Endodermal cell (in vitro differentiated cells): ENCODE results near the gene RECK. TPM values are rescaled to one million over a fixed set of nuclear protein-coding genes. Genes with fewer than 3 reads are reported as not detected.
A peak's percentile ranks its signal among the peaks of the same experiment; 100 is the strongest.

Experiments used
- DNase-seq: peaks from one replicate; pipeline ENCODE4 v3.0.0-alpha.2; 2017
- H3K27ac ChIP-seq: 2 replicates; pipeline ENCODE4 v1.5.1; 2013; ENCODE audit warnings: mild to moderate bottlenecking, low read depth, low read length, moderate library complexity
- H3K27me3 ChIP-seq: 2 replicates; pipeline ENCODE4 v1.6.1; 2013; ENCODE audit warnings: mild to moderate bottlenecking, low read length, moderate library complexity; ENCODE audit not compliant: insufficient read depth, control insufficient read depth, poor library complexity, severe bottlenecking
- H3K36me3 ChIP-seq: 2 replicates; pipeline ENCODE4 v1.7.0; 2013; ENCODE audit warnings: mild to moderate bottlenecking, low read length, moderate library complexity; ENCODE audit not compliant: control insufficient read depth, insufficient read depth
- H3K4me1 ChIP-seq: one replicate; pipeline ENCODE4 v1.7.0; 2013; ENCODE audit warnings: low read length; ENCODE audit not compliant: control insufficient read depth, insufficient read depth
- H3K4me3 ChIP-seq: 2 replicates; pipeline ENCODE4 v1.5.1; 2013; ENCODE audit warnings: mild to moderate bottlenecking, low read length, moderate library complexity
- H3K9ac ChIP-seq: 2 replicates; pipeline ENCODE4 v1.6.1; 2013; ENCODE audit warnings: mild to moderate bottlenecking, low read length, moderate library complexity; ENCODE audit not compliant: poor library complexity, severe bottlenecking; ENCODE audit errors: extremely low read depth
- H3K9me3 ChIP-seq: 2 replicates; pipeline ENCODE4 v1.6.1; 2013; ENCODE audit warnings: mild to moderate bottlenecking, low read length, moderate library complexity; ENCODE audit not compliant: control insufficient read depth
- H3K27ac Mint-ChIP-seq: 2 replicates; pipeline ENCODE4 v1.8.0; 2020; ENCODE audit warnings: mixed read lengths
- H3K27me3 Mint-ChIP-seq: 2 replicates; pipeline ENCODE4 v1.8.0; 2021; ENCODE audit warnings: mild to moderate bottlenecking, mixed read lengths; ENCODE audit not compliant: insufficient read depth
- H3K36me3 Mint-ChIP-seq: 2 replicates; pipeline ENCODE4 v1.8.0; 2020; ENCODE audit warnings: low read depth, mixed read lengths
- H3K4me1 Mint-ChIP-seq: 2 replicates; pipeline ENCODE4 v1.8.0; 2020; ENCODE audit warnings: mixed read lengths
- H3K4me3 Mint-ChIP-seq: 2 replicates; pipeline ENCODE4 v1.8.0; 2020; ENCODE audit warnings: mild to moderate bottlenecking, moderate library complexity, mixed read lengths
- H3K9me3 Mint-ChIP-seq: 2 replicates; pipeline ENCODE4 v1.8.0; 2020; ENCODE audit warnings: mild to moderate bottlenecking, mixed read lengths
- WGBS, 2 experiments: methylation state at CpG; one replicate each; pipeline versions ENCODE4 v1.1.5 to v1.1.7; 2013; ENCODE audit warnings: missing lambda C conversion rate in 2 of 2, mixed read lengths in 1 of 2; ENCODE audit not compliant: insufficient coverage in 1 of 2, insufficient read length in 1 of 2; 5-methylcytosine and 5-hydroxymethylcytosine counted together
- total RNA-seq, 2 donors: library from RNA; stranded (reverse); fragmentation: NEBNext Ultra II Directional in 1 of 2; extraction: Animal tissue kit (Norgen Biotek cat#: 25700) in 1 of 2; gene quantifications; 2 replicates in 1 of 2; 3 replicates in 1 of 2; pipeline ENCODE4 v1.2.1, GENCODE V29; 2021
- TF ChIP-seq, protein P1 (sequence below): fragments of 200-600 bp; sonication (generic); conservative IDR thresholded peaks from 2 replicates; pipeline ENCODE4 v1.5.0; 2021; ENCODE audit warnings: antibody characterized with exemption, mild to moderate bottlenecking

RECK gene
- total RNA-seq, 2 donors from 2014 or later: 11.5 to 16.1 TPM

GRCh38 chr9:36110434-36110833 lies 73.7 kb downstream of the RECK start:
- H3K27ac ChIP-seq: no peak overlapping the region
- 78 to 80% methylated on average over 1 of the region's 2 CpGs for WGBS, 2 experiments
- TF ChIP-seq, protein P1, sequence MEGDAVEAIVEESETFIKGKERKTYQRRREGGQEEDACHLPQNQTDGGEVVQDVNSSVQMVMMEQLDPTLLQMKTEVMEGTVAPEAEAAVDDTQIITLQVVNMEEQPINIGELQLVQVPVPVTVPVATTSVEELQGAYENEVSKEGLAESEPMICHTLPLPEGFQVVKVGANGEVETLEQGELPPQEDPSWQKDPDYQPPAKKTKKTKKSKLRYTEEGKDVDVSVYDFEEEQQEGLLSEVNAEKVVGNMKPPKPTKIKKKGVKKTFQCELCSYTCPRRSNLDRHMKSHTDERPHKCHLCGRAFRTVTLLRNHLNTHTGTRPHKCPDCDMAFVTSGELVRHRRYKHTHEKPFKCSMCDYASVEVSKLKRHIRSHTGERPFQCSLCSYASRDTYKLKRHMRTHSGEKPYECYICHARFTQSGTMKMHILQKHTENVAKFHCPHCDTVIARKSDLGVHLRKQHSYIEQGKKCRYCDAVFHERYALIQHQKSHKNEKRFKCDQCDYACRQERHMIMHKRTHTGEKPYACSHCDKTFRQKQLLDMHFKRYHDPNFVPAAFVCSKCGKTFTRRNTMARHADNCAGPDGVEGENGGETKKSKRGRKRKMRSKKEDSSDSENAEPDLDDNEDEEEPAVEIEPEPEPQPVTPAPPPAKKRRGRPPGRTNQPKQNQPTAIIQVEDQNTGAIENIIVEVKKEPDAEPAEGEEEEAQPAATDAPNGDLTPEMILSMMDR: peak; percentile 56

DNA sequence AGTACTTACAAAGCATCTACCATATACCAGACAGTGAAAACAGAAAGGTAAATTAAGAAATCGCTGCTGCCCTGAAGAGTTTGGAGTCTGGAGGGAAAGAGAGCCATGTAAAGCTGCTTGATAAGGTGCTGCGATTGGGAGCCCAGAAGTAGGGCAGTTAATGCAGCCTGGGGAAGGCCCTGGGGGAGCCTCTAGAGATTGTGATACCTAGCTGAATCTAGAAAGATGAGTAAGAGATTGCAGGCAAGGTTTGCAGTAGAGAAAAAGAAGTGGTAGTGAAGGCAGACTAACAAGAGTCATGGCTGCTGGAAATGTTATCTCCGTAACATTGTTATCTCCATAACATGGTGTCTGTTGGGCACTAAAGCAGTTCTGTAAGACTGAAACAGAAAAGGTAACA lies 75.8 kb downstream of the RECK start:
- DNase-seq: no peak
- Histone ChIP-seq H3K4me1 (no peaks in the 10 kb centered on the region), H3K36me3 (peaks cover 3% of the 10 kb centered on the region), H3K27me3 (no peaks in the 10 kb centered on the region), H3K9ac (no peak overlapping the region), H3K9me3 (no peaks in the 10 kb centered on the region), H3K27ac (no peak overlapping the region), H3K4me3 (no peak overlapping the region)
- Mint-ChIP-seq H3K27me3 (no peaks in the 10 kb centered on the region), H3K4me1 (peaks cover 17% of the 10 kb centered on the region), H3K27ac (peak overlapping the region; percentile 56), H3K36me3 (peaks cover 10% of the 10 kb centered on the region), H3K4me3 (no peak overlapping the region), H3K9me3 (no peaks in the 10 kb centered on the region)
- WGBS, 2 experiments: 92 to 93% methylated on average over 1 to 3 of the region's 3 CpGs
- TF ChIP-seq, protein P1: no peak

More at GRCh38 chr9:36110434-36110833, 73.7 kb downstream of the RECK start:
- Histone ChIP-seq H3K4me1 (no peaks in the 10 kb centered on the region), H3K36me3 (peaks cover 3% of the 10 kb centered on the region), H3K4me3 (no peak overlapping the region), H3K27me3 (no peaks in the 10 kb centered on the region), H3K9ac (no peak overlapping the region), H3K9me3 (no peaks in the 10 kb centered on the region)
- DNase-seq: no peak
- no peaks in the 10 kb centered on the region for H3K27me3 Mint-ChIP-seq
- H3K27ac Mint-ChIP-seq: no peak overlapping the region
- no peaks in the 10 kb centered on the region for H3K9me3 Mint-ChIP-seq
- H3K4me1 Mint-ChIP-seq: peaks cover 11% of the 10 kb centered on the region
- peaks cover 7% of the 10 kb centered on the region for H3K36me3 Mint-ChIP-seq
- no peak overlapping the region for H3K4me3 Mint-ChIP-seq

DNA sequence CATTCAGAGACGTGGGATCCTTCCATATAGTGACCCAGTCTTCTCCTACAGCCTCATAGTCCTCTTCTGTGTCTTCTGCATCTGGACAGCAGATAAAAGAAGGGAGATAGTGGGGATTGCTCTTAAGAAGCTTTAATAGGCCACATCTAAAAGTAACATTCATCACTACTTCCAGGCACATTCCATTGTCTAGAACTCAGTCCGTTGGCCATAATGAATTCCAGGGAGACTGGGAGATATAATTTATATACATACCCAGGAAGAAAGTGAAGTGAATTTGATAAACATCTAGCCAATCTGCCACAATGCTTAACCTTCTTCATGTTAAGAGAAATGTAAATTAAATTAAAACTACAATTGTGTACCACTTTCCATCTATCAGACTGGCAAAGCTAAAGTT lies 77.3 kb downstream of the RECK start:
- H3K9me3 ChIP-seq: no peaks in the 10 kb centered on the region
- no peak overlapping the region for H3K4me3 Mint-ChIP-seq
- H3K36me3 Mint-ChIP-seq: peaks cover 11% of the 10 kb centered on the region
- no peak overlapping the region for H3K4me3 ChIP-seq
- no peak overlapping the region for H3K27ac Mint-ChIP-seq
- no peaks in the 10 kb centered on the region for H3K9me3 Mint-ChIP-seq
- peaks cover 6% of the 10 kb centered on the region for H3K4me1 ChIP-seq
- TF ChIP-seq, protein P1: no peak
- no peaks in the 10 kb centered on the region for H3K36me3 ChIP-seq
- no peak overlapping the region for H3K9ac ChIP-seq
- no peaks in the 10 kb centered on the region for H3K27me3 ChIP-seq
- H3K27me3 Mint-ChIP-seq: no peaks in the 10 kb centered on the region
- peaks cover 27% of the 10 kb centered on the region for H3K4me1 Mint-ChIP-seq
- H3K27ac ChIP-seq: no peak overlapping the region
- WGBS, 2 experiments: 80 to 84% methylated on average over 1 of the region's 2 CpGs
- DNase-seq: no peak
